Stimulated activated CD8-positive, alpha-beta memory T cell treated with anti-CD3 and anti-CD28 coated beads, Interleukin-4, amount 100 ng/mL, for 1 hour (primary cell): ENCODE results near the gene LYAR.
"Not testable (repeated sequence)": the region's sequence is repeated elsewhere in the genome, so short reads cannot be mapped to it uniquely, and the experiment has no call there.

Experiments used
- DNase-seq, 2 donors: peaks; one replicate each; pipeline ENCODE4 v3.0.0-alpha.2; 2020; ENCODE audit warnings: low read depth in 2 of 2, low spot score in 1 of 2

The LYAR gene

GRCh38 chr4:4268776-4269175 is 21.2 kb downstream of the LYAR start:
- DNase-seq = no peak

GRCh38 chr4:4267981-4268380 is 22.0 kb downstream of the LYAR start:
- no peak for DNase-seq

GRCh38 chr4:4260185-4260751 is 29.7 kb downstream of the LYAR start:
- no peak for DNase-seq

- no peak for DNase-seq
These were observed 30.4 kb downstream of the LYAR start for GRCh38 chr4:4259484-4260100.

- not testable (repeated sequence) for DNase-seq
These were observed 32.2 kb downstream of the LYAR start for GRCh38 chr4:4257705-4258104.

GRCh38 chr4:4256799-4257198 is 33.2 kb downstream of the LYAR start:
- DNase-seq = no peak

- no peak for DNase-seq
These were observed 35.3 kb downstream of the LYAR start for GRCh38 chr4:4254666-4255065.

GRCh38 chr4:4254199-4254598 is 35.8 kb downstream of the LYAR start:
- DNase-seq = no peak

- DNase-seq = no peak
These were observed 40.1 kb downstream of the LYAR start for GRCh38 chr4:4249866-4250265.

- DNase-seq = not testable (repeated sequence)
These were observed 40.6 kb downstream of the LYAR start for GRCh38 chr4:4249342-4249741.

GRCh38 chr4:4248885-4249203 is 41.1 kb downstream of the LYAR start:
- no peak for DNase-seq

- peak; percentile 86 to 87 for DNase-seq
These were observed 41.7 kb downstream of the LYAR start, which contains the start of gene TMEM128 for GRCh38 chr4:4248029-4248884. TSS of gene TMEM128 (minus strand) at chr4:4248223. CDS start at chr4:4248202, 21 bp downstream.

GRCh38 chr4:4247696-4248028 is 42.3 kb downstream of the LYAR start:
- DNase-seq = no peak

- no peak for DNase-seq
These were observed 44.8 kb downstream of the LYAR start for GRCh38 chr4:4245172-4245571.

GRCh38 chr4:4239551-4239950 is 50.4 kb downstream of the LYAR start:
- DNase-seq = not testable (repeated sequence)

GRCh38 chr4:4233610-4234009 is 56.3 kb downstream of the LYAR start:
- no peak for DNase-seq

GRCh38 chr4:4228356-4228668 is 61.6 kb downstream of the LYAR start:
- DNase-seq = no peak

- DNase-seq = no peak
These were observed 62.2 kb downstream of the LYAR start for GRCh38 chr4:4227510-4228355.

- no peak for DNase-seq
These were observed 63.1 kb downstream of the LYAR start, which contains the start of gene OTOP1 for GRCh38 chr4:4226606-4227438. TSS of gene OTOP1 (minus strand) at chr4:4226929. CDS start at chr4:4226864, 65 bp downstream.

GRCh38 chr4:4225915-4226605 is 63.9 kb downstream of the LYAR start:
- no peak for DNase-seq
